GM18505 (cell line): Measurements from ENCODE around the gene CYSLTR2.

Source experiments
- ATAC-seq: cut with Tn5 transposase; IDR thresholded peaks from one replicate; pipeline ENCODE4 v1.9.1; 2021; ENCODE audit not compliant: unreplicated experiment
- POLR2A ChIP-seq: IDR thresholded peaks from 4 replicates; pipeline ENCODE4 v1.6.1; 2011; ENCODE audit warnings: borderline replicate concordance; ENCODE audit not compliant: insufficient read depth, insufficient read length; ENCODE audit errors: extremely low read depth

The CYSLTR2 gene

GRCh38 chr13:48731001-48731658 is 77.4 kb downstream of the CYSLTR2 start:
- ATAC-seq = no peak
- no peak for TF ChIP-seq POLR2A

- ATAC-seq = peak; percentile 71
- TF ChIP-seq POLR2A = no peak
These were observed 78.3 kb downstream of the CYSLTR2 start for GRCh38 chr13:48731957-48732569.

- no peak for TF ChIP-seq POLR2A
These were observed 80.1 kb downstream of the CYSLTR2 start for GRCh38 chr13:48733739-48734335.

GRCh38 chr13:48735571-48735970 is 81.8 kb downstream of the CYSLTR2 start:
- no peak for TF ChIP-seq POLR2A
- no peak for ATAC-seq

More at GRCh38 chr13:48733739-48734335, 80.1 kb downstream of the CYSLTR2 start:
- ATAC-seq = no peak

GRCh38 chr13:48737689-48738088 is 84.0 kb downstream of the CYSLTR2 start:
- TF ChIP-seq POLR2A = no peak
- ATAC-seq = no peak

- ATAC-seq = no peak
- TF ChIP-seq POLR2A = no peak
These were observed 84.6 kb downstream of the CYSLTR2 start for GRCh38 chr13:48738311-48738710.

GRCh38 chr13:48739386-48739964 is 85.7 kb downstream of the CYSLTR2 start:
- ATAC-seq = no peak
- TF ChIP-seq POLR2A = no peak

GRCh38 chr13:48741377-48741776 is 87.6 kb downstream of the CYSLTR2 start:
- ATAC-seq = no peak
- no peak for TF ChIP-seq POLR2A

GRCh38 chr13:48746821-48747220 is 93.1 kb downstream of the CYSLTR2 start:
- no peak for TF ChIP-seq POLR2A
- no peak for ATAC-seq

GRCh38 chr13:48748681-48749080 is 95.0 kb downstream of the CYSLTR2 start:
- no peak for TF ChIP-seq POLR2A
- ATAC-seq = no peak

GRCh38 chr13:48749144-48749543 is 95.4 kb downstream of the CYSLTR2 start:
- ATAC-seq = no peak
- no peak for TF ChIP-seq POLR2A

GRCh38 chr13:48749699-48750473 is 96.2 kb downstream of the CYSLTR2 start:
- peak; percentile 95 for ATAC-seq
- TF ChIP-seq POLR2A = no peak
